ENCODE measurements around the gene ZMAT5. TPM values are rescaled to one million over a fixed set of nuclear protein-coding genes. Genes with fewer than 3 reads are reported as not detected.

Gene ZMAT5
- total RNA-seq, 4 donors from 2014 or later = 17.2 to 30.1 (median 21.8) TPM

DNA sequence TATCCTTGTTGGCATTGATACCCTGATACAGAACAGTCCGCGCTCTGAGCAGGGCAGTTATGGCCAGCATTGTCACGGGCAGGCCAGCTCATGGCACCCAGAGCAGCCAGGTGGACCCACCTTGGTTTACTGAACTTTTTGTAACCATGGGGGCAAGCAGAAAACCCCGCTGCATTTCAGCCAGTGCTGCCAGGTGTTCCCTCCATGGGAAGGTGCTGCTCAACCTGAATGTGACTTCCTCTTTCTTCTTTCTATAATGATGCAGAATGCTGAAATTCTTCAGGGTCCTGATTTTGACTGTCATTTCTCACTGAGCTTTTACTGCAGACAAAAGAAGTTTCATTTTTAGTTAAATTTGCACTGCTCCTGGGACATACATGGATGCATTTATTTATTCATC lies 82.6 kb downstream of the ZMAT5 start:
- no peak overlapping the region for H3K4me3 ChIP-seq (ENCODE audit: low read depth, poor library complexity, severe bottlenecking)
- DNase-seq (ENCODE audit: low spot score in 2 of 2) = no peak
- 93 to 100% methylated on average over 4 of the region's 4 CpGs for WGBS, 2 donors
- intact Hi-C loops (cut with DNase I; ENCODE audit: low total_unique reads) = no loop called here
- TF ChIP-seq POLR2A (IDR thresholded peaks at IDR 0.05) = no peak
- TF ChIP-seq, protein P1, sequence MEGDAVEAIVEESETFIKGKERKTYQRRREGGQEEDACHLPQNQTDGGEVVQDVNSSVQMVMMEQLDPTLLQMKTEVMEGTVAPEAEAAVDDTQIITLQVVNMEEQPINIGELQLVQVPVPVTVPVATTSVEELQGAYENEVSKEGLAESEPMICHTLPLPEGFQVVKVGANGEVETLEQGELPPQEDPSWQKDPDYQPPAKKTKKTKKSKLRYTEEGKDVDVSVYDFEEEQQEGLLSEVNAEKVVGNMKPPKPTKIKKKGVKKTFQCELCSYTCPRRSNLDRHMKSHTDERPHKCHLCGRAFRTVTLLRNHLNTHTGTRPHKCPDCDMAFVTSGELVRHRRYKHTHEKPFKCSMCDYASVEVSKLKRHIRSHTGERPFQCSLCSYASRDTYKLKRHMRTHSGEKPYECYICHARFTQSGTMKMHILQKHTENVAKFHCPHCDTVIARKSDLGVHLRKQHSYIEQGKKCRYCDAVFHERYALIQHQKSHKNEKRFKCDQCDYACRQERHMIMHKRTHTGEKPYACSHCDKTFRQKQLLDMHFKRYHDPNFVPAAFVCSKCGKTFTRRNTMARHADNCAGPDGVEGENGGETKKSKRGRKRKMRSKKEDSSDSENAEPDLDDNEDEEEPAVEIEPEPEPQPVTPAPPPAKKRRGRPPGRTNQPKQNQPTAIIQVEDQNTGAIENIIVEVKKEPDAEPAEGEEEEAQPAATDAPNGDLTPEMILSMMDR (IDR thresholded peaks at IDR 0.05) = no peak

DNA sequence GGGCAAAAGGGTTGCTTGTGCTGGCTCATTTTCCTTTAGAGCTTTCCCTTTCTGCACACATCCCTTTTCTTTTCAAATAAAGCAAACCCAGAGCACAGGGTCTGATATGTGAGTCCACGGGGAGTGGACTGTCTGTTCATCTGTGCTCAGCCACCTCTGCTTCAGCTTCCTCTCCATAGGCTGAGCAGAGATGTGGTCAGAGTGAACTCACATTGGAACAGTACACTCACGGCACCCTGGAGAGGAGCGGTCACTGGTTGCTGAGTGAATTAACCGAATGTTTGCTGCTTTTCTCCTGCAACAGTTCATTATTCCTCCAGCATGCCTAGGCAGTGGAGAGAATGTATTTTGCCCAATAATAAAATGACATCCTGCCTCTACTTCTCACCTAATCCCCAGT lies 83.3 kb downstream of the ZMAT5 start:
- TF ChIP-seq POLR2A (IDR thresholded peaks at IDR 0.05) = no peak
- no peak overlapping the region for H3K4me3 ChIP-seq (ENCODE audit: low read depth, poor library complexity, severe bottlenecking)
- WGBS, 2 donors = 91 to 93% methylated on average over 4 of the region's 4 CpGs
- intact Hi-C loops (cut with DNase I; ENCODE audit: low total_unique reads) = no loop called here
- no peak for DNase-seq (ENCODE audit: low spot score in 2 of 2)

Other genes with a start within 250 kb of the ZMAT5 start
- 10 to 100 TPM; 14.2 to 30.5 (median 23.3) TPM for gene THOC5, start 213.2 kb downstream of the ZMAT5 start, total RNA-seq
- gene NIPSNAP1, start 185.9 kb downstream of the ZMAT5 start, total RNA-seq = 10 to 100 TPM; 19.8 to 23.7 (median 21.8) TPM
- gene NF2, start 163.4 kb downstream of the ZMAT5 start, total RNA-seq = 10 to 100 TPM; 16.7 to 32.0 (median 25.2) TPM
- not detected for gene CABP7, start 47.0 kb downstream of the ZMAT5 start, total RNA-seq
- gene UQCR10, start 362 bp upstream of the ZMAT5 start, total RNA-seq = 10 to 100 TPM; 23.1 to 65.8 (median 44.3) TPM
- 10 to 100 TPM; 30.2 to 53.2 (median 45.8) TPM for gene ASCC2, start 71.3 kb upstream of the ZMAT5 start, total RNA-seq
- gene MTMR3, start 116.2 kb upstream of the ZMAT5 start, total RNA-seq = 10 to 100 TPM; 51.4 to 70.5 (median 62.6) TPM